NCI-H2171 treated with DMSO at 0.1 percent for 48 hours (cell line): ENCODE data around the gene ANGPTL7.
"Not testable (repeated sequence)": the region's sequence is repeated elsewhere in the genome, so short reads cannot be mapped to it uniquely, and the experiment has no call there.

Experiments used
- DNase-seq: peaks from one replicate; lab custom pipeline; 2025; lab: John Stamatoyannopoulos, UW

ANGPTL7 gene

GRCh38 chr1:11188858-11189451, at the start of gene ANGPTL7:
TSS of gene ANGPTL7 (plus strand) at chr1:11189355. CDS start at chr1:11189580, 225 bp downstream.
- DNase-seq, result no peak

- DNase-seq, result no peak
Observed at GRCh38 chr1:11142618-11143391, 46.4 kb upstream of the ANGPTL7 start.

- DNase-seq, result no peak
Observed at GRCh38 chr1:11143401-11143800, 45.8 kb upstream of the ANGPTL7 start.

GRCh38 chr1:11143907-11144306, 45.2 kb upstream of the ANGPTL7 start:
- DNase-seq, result no peak

GRCh38 chr1:11144570-11145256, 44.4 kb upstream of the ANGPTL7 start:
- DNase-seq, result no peak

GRCh38 chr1:11145741-11146140, 43.4 kb upstream of the ANGPTL7 start:
- no peak for DNase-seq

GRCh38 chr1:11147197-11147770, 41.9 kb upstream of the ANGPTL7 start:
- DNase-seq, result no peak

- no peak for DNase-seq
Observed at GRCh38 chr1:11150326-11150725, 38.8 kb upstream of the ANGPTL7 start.

- DNase-seq, result no peak
Observed at GRCh38 chr1:11151114-11151513, 38.0 kb upstream of the ANGPTL7 start.

GRCh38 chr1:11151826-11152612, 37.1 kb upstream of the ANGPTL7 start:
- no peak for DNase-seq

GRCh38 chr1:11152755-11153154, 36.4 kb upstream of the ANGPTL7 start:
- DNase-seq, result no peak

GRCh38 chr1:11153184-11153583, 36.0 kb upstream of the ANGPTL7 start:
- no peak for DNase-seq

GRCh38 chr1:11156441-11156840, 32.7 kb upstream of the ANGPTL7 start:
- DNase-seq, result no peak

GRCh38 chr1:11156963-11157362, 32.2 kb upstream of the ANGPTL7 start:
- no peak for DNase-seq

GRCh38 chr1:11157394-11157793, 31.8 kb upstream of the ANGPTL7 start:
- peak; percentile 77 for DNase-seq

GRCh38 chr1:11157867-11158266, 31.3 kb upstream of the ANGPTL7 start:
- DNase-seq, result peak; percentile 95

- no peak for DNase-seq
Observed at GRCh38 chr1:11158291-11158690, 30.9 kb upstream of the ANGPTL7 start.

- peak; percentile 36 for DNase-seq
Observed at GRCh38 chr1:11158720-11159321, 30.3 kb upstream of the ANGPTL7 start.

GRCh38 chr1:11162752-11163151, 26.4 kb upstream of the ANGPTL7 start:
- DNase-seq, result not testable (repeated sequence)

- DNase-seq, result not testable (repeated sequence)
Observed at GRCh38 chr1:11166744-11167143, 22.4 kb upstream of the ANGPTL7 start.

GRCh38 chr1:11168731-11169130, 20.4 kb upstream of the ANGPTL7 start:
- no peak for DNase-seq
